ENCODE results near the gene NPEPL1. TPM values are rescaled to one million over a fixed set of nuclear protein-coding genes. Genes with fewer than 3 reads are reported as not detected.

Gene NPEPL1
- total RNA-seq, 4 donors from 2014 or later = 24.3 to 57.3 (median 36.9) TPM

DNA sequence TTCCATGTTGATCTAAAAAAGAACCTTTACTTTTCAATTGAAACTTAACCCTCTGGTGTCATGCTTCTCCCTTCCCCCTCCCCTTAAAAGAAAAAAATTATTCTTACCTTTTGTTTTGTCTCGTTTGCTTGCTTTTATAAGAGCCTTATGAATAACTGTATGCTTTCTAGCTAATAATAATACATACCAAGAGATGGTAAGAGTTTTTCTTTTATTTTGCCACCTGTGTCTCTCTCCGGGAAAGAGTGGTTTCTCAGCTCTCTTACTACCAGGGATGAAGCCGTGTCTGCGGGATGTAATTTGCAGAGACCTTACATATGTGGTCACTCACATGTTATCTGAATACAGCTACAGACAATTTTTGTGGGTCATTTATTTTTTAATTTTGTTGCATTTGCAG, 33.8 kb upstream of the NPEPL1 start:
- peaks cover 5 to 82% (median 23%) of the 10 kb centered on the region in 3 donors for H3K4me1 ChIP-seq
- H3K27ac ChIP-seq = no peak overlapping the region

DNA sequence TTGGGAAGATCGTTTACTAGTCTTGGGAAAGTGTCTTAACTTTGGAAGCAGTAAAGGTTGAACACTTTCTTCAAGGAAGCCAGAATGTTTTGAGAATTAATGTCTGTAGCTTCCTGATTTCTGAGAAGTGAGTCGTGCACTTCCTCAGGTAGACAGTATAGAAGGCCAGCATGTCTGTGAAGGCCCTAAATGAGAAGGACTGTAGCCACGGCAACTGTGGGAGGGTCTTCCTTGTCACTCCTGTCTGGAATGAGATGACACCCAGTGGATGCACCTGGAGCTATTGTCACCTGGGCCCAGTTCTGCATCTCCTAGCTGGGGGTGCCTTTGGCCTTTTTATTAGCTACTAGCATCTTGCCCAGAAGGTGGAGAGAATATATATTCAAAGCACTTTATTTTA, 32.8 kb upstream of the NPEPL1 start:
- H3K9me3 ChIP-seq = no peaks in the 10 kb centered on the region
- H3K27me3 ChIP-seq = no peaks in the 10 kb centered on the region
- WGBS, 2 donors (ENCODE audit: low coverage in 1 of 2) = 32 to 50% methylated on average over 1 to 3 of the region's 3 CpGs
- ATAC-seq = no peak
- no peak overlapping the region for H3K4me3 ChIP-seq
- H3K4me1 ChIP-seq = peaks cover 5 to 71% (median 20%) of the 10 kb centered on the region in 3 donors
- H3K27ac ChIP-seq = peak overlapping the region in 1 of 4 donors; percentile 27
- TF ChIP-seq POLR2A (IDR thresholded peaks at IDR 0.05) = no peak
- TF ChIP-seq EP300 (IDR thresholded peaks at IDR 0.05) = no peak
- TF ChIP-seq POLR2AphosphoS5 (IDR thresholded peaks at IDR 0.05) = no peak
- no peak for TF ChIP-seq CTCF (IDR thresholded peaks at IDR 0.05)
- H3K36me3 ChIP-seq = peaks cover 0 to 33% of the 10 kb centered on the region in 2 donors

More for the DNA sequence above, 33.8 kb upstream of the NPEPL1 start:
- Histone ChIP-seq H3K27me3 (no peaks in the 10 kb centered on the region), H3K36me3 (peaks cover 0 to 30% of the 10 kb centered on the region in 2 donors), H3K4me3 (no peak overlapping the region), H3K9me3 (no peaks in the 10 kb centered on the region)
- TF ChIP-seq EP300 (IDR thresholded peaks at IDR 0.05) (no peak), CTCF (IDR thresholded peaks at IDR 0.05) (no peak), POLR2A (IDR thresholded peaks at IDR 0.05) (no peak)
- no peak for ATAC-seq
- WGBS, 2 donors (ENCODE audit: low coverage in 1 of 2) = 56 to 61% methylated on average over 4 of the region's 4 CpGs

DNA sequence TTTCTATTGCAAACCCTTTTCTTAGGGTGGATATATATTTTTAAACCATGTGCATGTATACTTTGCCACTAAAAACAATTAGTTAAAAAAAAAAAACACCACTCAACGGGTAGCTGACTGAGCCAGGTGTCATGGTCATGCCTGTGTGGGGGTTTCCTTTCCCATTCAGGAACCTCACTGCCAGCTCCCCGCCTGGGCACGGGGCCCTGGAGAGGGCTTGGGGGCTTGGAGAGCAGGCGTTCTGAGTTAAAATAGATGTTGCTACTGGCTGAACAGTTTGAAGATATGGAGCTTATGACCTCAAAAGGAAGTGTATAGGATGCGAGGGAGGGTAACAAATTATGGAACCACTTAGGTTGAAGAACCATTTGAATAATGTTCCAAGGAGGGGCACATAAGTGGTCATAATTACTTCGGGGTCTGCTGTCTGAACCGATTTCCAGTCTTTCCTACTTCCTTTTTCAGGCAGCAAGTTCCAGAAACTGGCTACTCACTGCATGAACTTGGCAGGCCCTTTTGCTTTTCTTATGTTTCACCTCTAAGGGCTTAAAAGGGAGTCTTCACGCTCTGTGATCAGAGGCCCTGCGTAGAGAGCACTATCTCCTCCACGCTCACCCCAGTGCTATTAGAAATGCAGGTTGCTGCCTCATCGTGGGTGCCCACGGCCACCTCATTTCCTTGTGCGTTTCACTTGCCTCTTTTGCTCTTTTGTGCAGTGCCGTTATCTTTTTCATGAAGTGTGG, 31.6 kb upstream of the NPEPL1 start:
- H3K4me1 ChIP-seq = peaks cover 5 to 59% (median 10%) of the 10 kb centered on the region in 3 donors

DNA sequence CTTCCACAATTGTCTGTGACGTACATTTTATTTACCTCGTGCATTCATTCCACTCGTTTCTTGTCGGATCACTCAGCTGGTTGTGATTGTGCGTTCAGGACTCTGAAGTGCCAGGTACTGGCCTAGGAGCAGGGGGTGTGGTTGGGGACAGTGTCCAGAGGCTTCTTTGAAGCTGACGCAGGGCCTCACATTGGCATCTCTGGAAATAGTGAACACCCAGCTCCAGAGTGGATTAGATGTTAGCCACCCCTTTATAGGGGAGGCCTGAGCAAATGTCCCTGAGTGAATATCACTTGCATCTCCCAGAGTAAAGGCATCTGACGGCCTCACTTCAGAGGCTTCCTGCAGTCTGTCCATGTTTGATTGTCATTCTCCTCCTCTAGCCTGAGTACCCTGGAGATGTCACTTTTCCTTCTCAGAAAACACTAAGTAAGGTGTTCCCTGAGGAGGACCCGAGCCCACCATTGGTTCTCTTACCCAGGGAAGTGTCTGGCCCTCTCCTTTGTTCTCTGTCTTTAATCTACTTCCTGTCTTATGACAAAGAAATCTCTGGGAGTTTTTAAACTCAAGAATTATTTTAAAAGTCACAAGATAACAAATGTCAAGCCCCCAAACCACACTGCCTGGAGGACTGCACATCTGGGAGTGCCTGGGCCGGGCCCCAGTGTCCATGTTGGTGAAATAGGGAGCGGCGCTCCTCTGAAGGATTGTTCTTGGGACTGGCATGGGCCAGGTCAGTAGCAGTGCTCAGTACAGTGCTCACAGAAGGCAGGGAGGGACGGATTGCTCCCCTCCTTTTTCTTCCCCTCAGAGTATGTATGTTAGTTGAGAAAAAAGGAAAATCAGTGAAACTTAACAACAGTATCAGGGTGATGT, 30.8 kb upstream of the NPEPL1 start:
- H3K27ac ChIP-seq = peak overlapping the region in 2 of 4 donors; percentile 45 to 58
- H3K27me3 ChIP-seq = no peaks in the 10 kb centered on the region
- WGBS, 2 donors (ENCODE audit: low coverage in 1 of 2) = 69 to 80% methylated on average over 1 to 5 of the region's 12 CpGs
- peaks cover 0 to 40% of the 10 kb centered on the region in 2 donors for H3K36me3 ChIP-seq
- peaks cover 2 to 51% (median 8%) of the 10 kb centered on the region in 3 donors for H3K4me1 ChIP-seq
- TF ChIP-seq EP300 (IDR thresholded peaks at IDR 0.05) = no peak
- TF ChIP-seq POLR2A (IDR thresholded peaks at IDR 0.05) = no peak
- TF ChIP-seq POLR2AphosphoS5 (IDR thresholded peaks at IDR 0.05) = no peak
- TF ChIP-seq CTCF (IDR thresholded peaks at IDR 0.05) = no peak
- no peak overlapping the region for H3K4me3 ChIP-seq
- ATAC-seq = no peak
- H3K9me3 ChIP-seq = no peaks in the 10 kb centered on the region

More for the DNA sequence above, 31.6 kb upstream of the NPEPL1 start:
- WGBS, 2 donors (ENCODE audit: low coverage in 1 of 2) = 64 to 65% methylated on average over 10 to 13 of the region's 14 CpGs
- no peaks in the 10 kb centered on the region for H3K9me3 ChIP-seq
- H3K27me3 ChIP-seq = no peaks in the 10 kb centered on the region
- H3K36me3 ChIP-seq = peaks cover 0 to 40% of the 10 kb centered on the region in 2 donors
- peak overlapping the region in 2 of 4 donors; percentile 45 to 58 for H3K27ac ChIP-seq
- ATAC-seq = no peak
- H3K4me3 ChIP-seq = no peak overlapping the region
- TF ChIP-seq EP300 (IDR thresholded peaks at IDR 0.05) = no peak
- no peak for TF ChIP-seq CTCF (IDR thresholded peaks at IDR 0.05)
- TF ChIP-seq POLR2AphosphoS5 (IDR thresholded peaks at IDR 0.05) = no peak
- TF ChIP-seq POLR2A (IDR thresholded peaks at IDR 0.05) = no peak

Data from gastroesophageal sphincter (tissue), 4 donors.